Measurements from ENCODE around the gene TTLL5. TPM values are rescaled to one million over a fixed set of nuclear protein-coding genes. Genes with fewer than 3 reads are reported as not detected.

The TTLL5 gene
- polyA plus RNA-seq, 3 donors = 4.2 to 7.2 (median 4.7) TPM

GRCh38 chr14:75941030-75941429 lies 280.0 kb downstream of the TTLL5 start:
- Mint-ChIP-seq H3K9me3 (no peaks in the 10 kb centered on the region), H3K36me3 (peaks cover 0 to 3% of the 10 kb centered on the region in 2 donors), H3K27ac (no peak overlapping the region), H3K4me3 (no peak overlapping the region), H3K27me3 (ENCODE audit: low read depth in 3 of 3) (no peaks in the 10 kb centered on the region), H3K4me1 (no peaks in the 10 kb centered on the region)
- no peak for DNase-seq
- no peaks in the 10 kb centered on the region for H3K9me3 ChIP-seq (replicated peaks in 1 of 2; ENCODE audit: control insufficient read depth in 1 of 2, insufficient read depth in 1 of 2, low read length in 2 of 2)
- intact Hi-C loops (cut with micrococcal nuclease) = no loop called here
- no peak for TF ChIP-seq CTCF (IDR thresholded peaks at IDR 0.05)
- no peaks in the 10 kb centered on the region for H3K79me2 ChIP-seq (ENCODE audit: insufficient read depth, low read length)
- no peak overlapping the region for H3K9ac ChIP-seq (ENCODE audit: insufficient read depth, low read length, poor library complexity, severe bottlenecking)
- no peak overlapping the region for H3K27ac ChIP-seq (ENCODE audit: low read depth in 1 of 2, low read length in 2 of 2)
- no peak overlapping the region for H2AFZ ChIP-seq (ENCODE audit: insufficient read depth, low read depth, low read length, poor library complexity, severe bottlenecking)
- H4K20me1 ChIP-seq (ENCODE audit: insufficient read depth, low read length) = no peaks in the 10 kb centered on the region
- no peak overlapping the region for H3K4me2 ChIP-seq (replicated peaks; ENCODE audit: extremely low read depth, low read length, poor library complexity, severe bottlenecking)
- H3K4me3 ChIP-seq (replicated peaks in 1 of 3; ENCODE audit: low read depth in 2 of 3, low read length in 3 of 3) = no peak overlapping the region
- H3K4me1 ChIP-seq (ENCODE audit: control insufficient read depth in 1 of 2, insufficient read depth in 2 of 2, low read length in 2 of 2) = no peaks in the 10 kb centered on the region
- H3K27me3 ChIP-seq (ENCODE audit: control insufficient read depth in 2 of 2, insufficient read depth in 2 of 2, low read length in 2 of 2) = no peaks in the 10 kb centered on the region
- no peaks in the 10 kb centered on the region for H3K36me3 ChIP-seq (replicated peaks in 1 of 2; ENCODE audit: control insufficient read depth in 1 of 2, insufficient read depth in 2 of 2, low read length in 2 of 2)
- WGBS (ENCODE audit: insufficient coverage) = 95% methylated on average over 3 of the region's 4 CpGs

- Histone ChIP-seq H3K4me3 (replicated peaks in 1 of 3; ENCODE audit: low read depth in 2 of 3, low read length in 3 of 3) (no peak overlapping the region), H3K9ac (ENCODE audit: insufficient read depth, low read length, poor library complexity, severe bottlenecking) (no peak overlapping the region), H3K36me3 (replicated peaks in 1 of 2; ENCODE audit: control insufficient read depth in 1 of 2, insufficient read depth in 2 of 2, low read length in 2 of 2) (no peaks in the 10 kb centered on the region), H2AFZ (ENCODE audit: insufficient read depth, low read depth, low read length, poor library complexity, severe bottlenecking) (no peak overlapping the region), H3K27me3 (ENCODE audit: control insufficient read depth in 2 of 2, insufficient read depth in 2 of 2, low read length in 2 of 2) (no peaks in the 10 kb centered on the region), H3K4me2 (replicated peaks; ENCODE audit: extremely low read depth, low read length, poor library complexity, severe bottlenecking) (no peak overlapping the region), H3K79me2 (ENCODE audit: insufficient read depth, low read length) (no peaks in the 10 kb centered on the region), H3K27ac (ENCODE audit: low read depth in 1 of 2, low read length in 2 of 2) (no peak overlapping the region), H3K9me3 (replicated peaks in 1 of 2; ENCODE audit: control insufficient read depth in 1 of 2, insufficient read depth in 1 of 2, low read length in 2 of 2) (no peaks in the 10 kb centered on the region), H3K4me1 (ENCODE audit: control insufficient read depth in 1 of 2, insufficient read depth in 2 of 2, low read length in 2 of 2) (no peaks in the 10 kb centered on the region), H4K20me1 (ENCODE audit: insufficient read depth, low read length) (no peaks in the 10 kb centered on the region)
- Mint-ChIP-seq H3K27me3 (ENCODE audit: low read depth in 3 of 3) (peaks cover 0 to 4% (median 0%) of the 10 kb centered on the region in 3 donors), H3K27ac (no peak overlapping the region), H3K4me1 (no peaks in the 10 kb centered on the region), H3K36me3 (peaks cover 0 to 3% of the 10 kb centered on the region in 2 donors), H3K9me3 (no peaks in the 10 kb centered on the region), H3K4me3 (no peak overlapping the region)
- TF ChIP-seq CTCF (IDR thresholded peaks at IDR 0.05) = no peak
- WGBS (ENCODE audit: insufficient coverage) = 86% methylated on average over 1 of the region's 4 CpGs
- no peak for DNase-seq
- intact Hi-C loops (cut with micrococcal nuclease) = no loop called here
These were observed 283.7 kb downstream of the TTLL5 start for GRCh38 chr14:75944607-75945241.

Data from CD14-positive monocyte (primary cell).